Activated CD8-positive, alpha-beta memory T cell treated with anti-CD3 and anti-CD28 coated beads for 4 hours (primary cell): Measurements from ENCODE around the gene TUBA4A.
"Not testable (repeated sequence)": the region's sequence is repeated elsewhere in the genome, so short reads cannot be mapped to it uniquely, and the experiment has no call there.

Experiments
- DNase-seq, 2 donors: peaks; one replicate each; pipeline ENCODE4 v3.0.0-alpha.2; 2020; ENCODE audit warnings: low read depth in 2 of 2

Gene TUBA4A

DNA sequence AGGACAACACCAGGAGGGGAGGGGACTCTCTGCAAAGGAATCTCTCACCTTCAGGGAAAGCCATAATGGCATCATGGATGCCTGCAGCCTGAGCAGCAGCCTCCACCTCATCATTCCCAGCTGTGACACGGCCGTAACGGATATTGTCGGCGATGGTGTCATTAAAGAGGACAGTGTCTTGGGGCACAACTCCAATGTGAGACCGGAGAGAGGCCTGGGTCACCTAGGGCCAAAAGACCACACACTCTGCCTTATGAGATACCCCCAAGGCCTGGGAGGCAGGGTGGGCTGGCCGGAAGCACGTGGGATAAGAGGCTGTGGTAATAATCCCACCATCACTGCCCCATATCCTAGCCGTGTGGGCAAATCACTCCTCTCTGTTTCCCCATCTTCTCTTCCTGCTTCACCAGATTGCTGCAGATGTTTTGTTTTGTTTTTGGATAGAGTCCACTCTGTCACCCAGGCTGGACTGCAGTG is 42.8 kb downstream of the TUBA4A start:
- no peak for DNase-seq

DNA sequence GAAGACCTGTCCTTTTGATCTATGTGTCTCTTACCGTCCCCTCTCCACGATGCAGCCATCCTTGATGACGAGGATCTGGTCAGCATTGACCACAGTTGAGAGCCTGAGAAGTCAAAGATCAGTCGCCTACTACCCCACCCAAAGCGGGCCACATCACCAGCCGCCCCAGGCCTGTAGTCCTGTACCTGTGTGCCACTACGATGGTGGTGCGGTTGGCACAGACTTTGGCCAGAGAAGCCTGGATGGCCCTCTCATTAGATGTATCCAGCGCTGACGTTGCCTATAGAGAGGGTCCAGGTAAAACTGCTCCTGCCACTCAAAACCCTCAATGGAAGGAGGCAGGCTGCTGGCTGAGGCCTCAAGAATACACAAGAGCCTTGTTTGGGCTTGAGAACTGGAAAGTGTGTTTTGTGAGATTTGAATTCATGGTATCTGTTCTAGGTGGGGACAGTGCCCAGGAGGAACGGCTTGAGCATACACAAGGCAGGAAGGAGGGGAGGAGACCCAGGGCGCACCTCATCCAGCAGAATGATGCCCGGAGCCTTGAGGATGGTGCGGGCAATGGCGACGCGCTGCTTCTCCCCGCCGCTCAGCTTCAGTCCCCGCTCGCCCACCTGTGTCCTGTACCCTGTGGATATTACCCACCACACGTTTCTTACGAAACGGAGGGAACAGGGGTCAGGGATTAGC is 43.4 kb downstream of the TUBA4A start:
- no peak for DNase-seq

- no peak for DNase-seq
These were observed 44.2 kb downstream of the TUBA4A start for GRCh38 chr2:219209236-219210195.

DNA sequence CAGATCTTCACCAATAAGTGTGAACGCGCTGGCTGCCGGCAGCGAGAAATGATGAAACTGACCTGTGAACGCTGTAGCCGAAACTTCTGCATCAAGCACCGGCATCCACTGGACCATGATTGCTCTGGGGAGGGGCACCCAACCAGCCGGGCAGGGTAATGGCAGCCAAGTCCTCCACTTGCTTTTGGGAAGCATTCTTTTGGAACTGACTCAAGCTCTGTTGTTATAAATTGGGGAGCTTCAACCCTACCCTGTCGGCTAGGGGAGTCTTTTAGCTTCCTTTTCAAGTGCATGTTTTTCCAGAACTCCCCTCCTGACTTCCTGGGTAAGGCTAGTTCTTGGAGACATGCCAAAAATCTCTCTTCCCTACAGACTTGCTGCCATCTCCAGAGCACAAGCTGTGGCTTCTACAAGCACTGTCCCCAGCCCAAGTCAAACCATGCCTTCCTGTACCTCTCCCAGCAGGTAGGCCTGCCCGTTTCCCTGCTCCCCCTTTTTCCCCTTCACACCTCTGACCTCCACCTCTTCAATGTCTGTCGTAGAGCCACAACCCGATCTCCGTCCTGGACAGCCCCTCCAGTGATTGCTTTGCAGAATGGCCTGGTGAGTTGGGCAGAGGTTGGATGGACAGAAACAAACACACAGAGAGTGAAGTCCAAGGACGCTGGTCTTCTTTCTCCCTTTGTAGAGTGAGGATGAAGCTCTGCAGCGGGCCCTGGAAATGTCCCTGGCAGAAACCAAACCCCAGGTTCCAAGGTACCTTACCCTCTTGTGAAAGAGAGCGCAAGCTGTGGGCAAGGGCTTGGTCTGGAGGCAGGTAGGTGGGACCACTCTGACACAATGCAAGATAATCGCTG is 45.6 kb downstream of the TUBA4A start:
- DNase-seq, result no peak

GRCh38 chr2:219207134-219207883 is 46.4 kb downstream of the TUBA4A start:
- DNase-seq, result no peak

GRCh38 chr2:219206328-219207133 is 47.2 kb downstream of the TUBA4A start, which contains the start of gene ZFAND2B:
TSS of gene ZFAND2B (plus strand) at chr2:219206782. CDS start at chr2:219206988, 206 bp downstream.
- DNase-seq, result peak; percentile 86 to 88

DNA sequence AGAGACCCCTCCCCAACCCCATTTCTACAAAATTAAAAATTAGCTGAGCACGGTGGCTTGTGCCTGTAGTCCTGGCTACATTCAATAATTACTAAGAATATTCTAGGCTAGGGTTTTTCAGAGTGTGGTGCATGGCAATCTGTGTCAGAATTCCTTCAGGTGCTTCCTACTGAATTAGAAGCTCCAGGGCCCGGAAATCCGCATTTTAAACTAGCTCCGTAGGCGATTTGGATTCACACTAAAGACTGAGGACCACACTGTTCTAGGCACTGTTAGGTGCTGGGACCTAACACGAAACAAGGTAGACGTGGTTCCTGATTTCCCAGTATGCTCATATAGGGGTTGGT is 47.8 kb downstream of the TUBA4A start:
- DNase-seq, result no peak

- DNase-seq, result no peak
These were observed 48.6 kb downstream of the TUBA4A start for GRCh38 chr2:219205165-219205538.

- no peak for DNase-seq
These were observed 49.1 kb downstream of the TUBA4A start for GRCh38 chr2:219204425-219205164.

DNA sequence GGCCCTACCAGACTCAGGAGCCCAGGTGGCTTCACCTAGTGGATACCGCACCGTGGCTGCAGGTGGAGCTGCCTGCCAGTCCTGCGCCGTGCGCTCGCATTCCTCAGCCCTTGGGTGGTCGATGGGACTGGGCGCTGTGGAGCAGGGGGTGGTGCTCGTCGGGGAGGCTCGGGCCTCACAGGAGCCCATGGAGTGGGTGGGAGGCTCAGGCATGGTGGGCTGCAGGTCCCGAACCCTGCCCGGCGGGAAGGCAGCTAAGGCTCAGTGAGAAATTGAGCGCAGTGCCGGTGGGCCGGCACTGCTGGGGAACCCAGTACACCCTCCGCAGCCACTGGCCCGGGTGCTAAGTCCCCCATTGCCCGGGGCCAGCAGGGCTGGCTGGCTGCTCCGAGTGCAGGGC is 52.4 kb downstream of the TUBA4A start:
- not testable (repeated sequence) for DNase-seq

GRCh38 chr2:219200502-219201326 is 53.0 kb downstream of the TUBA4A start:
- DNase-seq, result not testable (repeated sequence)
